Heart left ventricle (tissue), 16 donors: Measurements from ENCODE around the gene RIC3. TPM values are rescaled to one million over a fixed set of nuclear protein-coding genes. Genes with fewer than 3 reads are reported as not detected.

Source experiments
- ATAC-seq, 4 donors: fragments of 200-7000 bp; cut with Tn5 transposase; one replicate each; pipeline ENCODE4 v1.9.1; 2020 to 2022; ENCODE audit warnings: moderate library complexity in 4 of 4, mild to moderate bottlenecking in 3 of 4, moderate number of reproducible peaks in 1 of 4
- DNase-seq, 5 donors: peaks; one replicate each; pipeline ENCODE4 v3.0.0-alpha.2; 2020
- H3K27ac ChIP-seq, 12 donors: fragments of 200-600 bp; sonication (generic) in 4 of 12; one replicate each; pipeline versions ENCODE4 v1.5.0 to v1.8.0; 2016 to 2022; ENCODE audit warnings: mild to moderate bottlenecking in 2 of 12
- H3K27me3 ChIP-seq, 9 donors: fragments of 200-600 bp; sonication (generic) in 2 of 9; one replicate each; pipeline versions ENCODE4 v1.5.1 to v1.8.0; 2016 to 2022; ENCODE audit warnings: mild to moderate bottlenecking in 3 of 9
- H3K36me3 ChIP-seq, 9 donors: fragments of 200-600 bp; sonication (generic) in 2 of 9; one replicate each; pipeline versions ENCODE4 v1.5.0 to v1.8.0; 2018 to 2022; ENCODE audit warnings: mild to moderate bottlenecking in 2 of 9
- H3K4me1 ChIP-seq, 12 donors: fragments of 200-600 bp; sonication (generic) in 4 of 12; one replicate each; pipeline versions ENCODE4 v1.5.0 to v1.8.0; 2016 to 2022; ENCODE audit warnings: mild to moderate bottlenecking in 3 of 12
- H3K4me3 ChIP-seq, 12 donors: fragments of 200-600 bp; sonication (generic) in 4 of 12; one replicate each; pipeline versions ENCODE4 v1.5.0 to v1.8.0; 2017 to 2022; ENCODE audit warnings: mild to moderate bottlenecking in 9 of 12, moderate library complexity in 4 of 12
- H3K9me3 ChIP-seq, 12 donors: fragments of 200-600 bp; sonication (generic) in 4 of 12; one replicate each; pipeline versions ENCODE4 v1.5.0 to v1.8.0; 2016 to 2022; ENCODE audit warnings: mild to moderate bottlenecking in 1 of 12
- POLR2A ChIP-seq, 2 donors: fragments of 450-650 bp; IDR thresholded peaks; one replicate each; pipeline ENCODE4 v1.6.1; 2017; ENCODE audit warnings: antibody characterized with exemption in 2 of 2, mild to moderate bottlenecking in 2 of 2, moderate library complexity in 2 of 2
- WGBS, 4 donors: extraction: QIAGEN DNeasy Blood & Tissue Kit in 2 of 4; methylation state at CpG; one replicate each; pipeline versions ENCODE4 v1.1.5 to v1.1.7; 2013 to 2018; 5-methylcytosine and 5-hydroxymethylcytosine counted together
- intact Hi-C, 10 donors: fragments of 100-400 bp; cut with DNase I; formaldehyde crosslinking; loops; one replicate each; pipeline versions ENCODE4 v1.11.1 to v1.14.2; 2022
- polyA plus RNA-seq, 2 donors: library from polyadenylated mRNA; stranded (reverse); fragments of 200-250 nt; gene quantifications; one replicate each; pipeline ENCODE4 v1.2.3, GENCODE V29; 2013
- total RNA-seq, 9 donors: library from RNA; depleted of rRNA in 2 of 9; stranded (reverse); fragments of >200 nt in 2 of 9; fragmentation: NEBNext Ultra II Directional in 3 of 9; extraction: Animal tissue kit (Norgen Biotek cat#: 25700) in 3 of 9; gene quantifications; one replicate each; pipeline versions ENCODE4 v1.1.0 to v1.2.4, GENCODE V29; 2016 to 2023
- TF ChIP-seq, protein P1 (sequence below), 12 donors: fragments of 200-600 bp; sonication (generic) in 4 of 12; IDR thresholded peaks; one replicate each; pipeline versions ENCODE4 v1.5.0 to v1.8.0; 2018 to 2022; ENCODE audit warnings: antibody characterized with exemption in 12 of 12, mild to moderate bottlenecking in 5 of 12
- donor health status: ischemic (EF 13 %, LVEDD 7.1; RV severe dilation, severe dysfunction).
- donor health status: healthy with polysubstance abuse.
- donor health status: DM: no; HTN: yes; CAD: no.
- donor health status: DM: no; HTN: no; CAD: no.
- donor health status: ischemic (EF 25% LVEDD 6.9; RV normal size, moderate dysfunction).
- donor health status: ischemic (EF 25% LVEDD 5.7; RV mildly dilated, moderate dysfunction).
- donor health status: healthy.
- donor health status: DM: yes; HTN: yes; CAD: no.
- donor health status: ischemic (EF 35%, LVEDD 5.7; RV mildly dilated, moderate dysfunction).
- donor health status: nonischemic (EF 11% LVEDD 7.7; RV severe dilation, severe dysfunction).
- donor health status: DM: yes; HTN: yes; CAD: no.
- donor health status: PGD.
- donor health status: ischemic (EF 29% LVEDD 5.4; RV normal size, mild dysfunction).
- donor health status: nonischemic (EF 23%, LVEDD 6.1; RV moderate dilation, normal function).

The RIC3 gene
- total and polyA plus RNA-seq, 11 donors, result 3.1 to 16.3 (median 10.0) TPM

DNA sequence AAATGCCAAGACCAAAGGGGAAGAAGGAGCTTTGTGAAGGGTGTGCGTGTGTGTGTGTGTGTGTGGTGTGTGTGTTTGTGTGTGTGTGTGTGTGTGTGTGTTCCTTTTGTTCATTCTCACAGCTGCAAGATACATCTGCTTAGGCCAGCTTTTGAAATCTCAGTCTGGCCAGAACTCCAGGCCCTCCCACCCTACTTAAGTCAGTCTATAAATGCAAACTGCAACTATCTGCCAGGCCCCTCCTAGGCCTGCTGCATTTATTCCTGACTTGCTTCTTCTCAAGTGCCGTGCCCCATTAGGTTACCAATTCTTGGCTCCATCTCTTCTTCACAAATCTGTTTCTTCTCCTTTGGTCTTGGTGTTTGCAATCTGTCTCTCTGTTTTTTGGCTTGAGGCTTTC is 21.6 kb upstream of the RIC3 start:
- ATAC-seq (no peak), DNase-seq (no peak)
- WGBS, 4 donors, result 41 to 49% (median 46%) methylated on average over 2 of the region's 2 CpGs
- Histone ChIP-seq H3K4me3 (no peak overlapping the region), H3K9me3 (peaks cover 0 to 4% (median 0%) of the 10 kb centered on the region in 12 donors), H3K4me1 (no peaks in the 10 kb centered on the region), H3K27me3 (peaks cover 0 to 9% (median 0%) of the 10 kb centered on the region in 9 donors), H3K36me3 (no peaks in the 10 kb centered on the region), H3K27ac (no peak overlapping the region)
- no peak for TF ChIP-seq POLR2A (IDR thresholded peaks at IDR 0.05)
- TF ChIP-seq, protein P1, sequence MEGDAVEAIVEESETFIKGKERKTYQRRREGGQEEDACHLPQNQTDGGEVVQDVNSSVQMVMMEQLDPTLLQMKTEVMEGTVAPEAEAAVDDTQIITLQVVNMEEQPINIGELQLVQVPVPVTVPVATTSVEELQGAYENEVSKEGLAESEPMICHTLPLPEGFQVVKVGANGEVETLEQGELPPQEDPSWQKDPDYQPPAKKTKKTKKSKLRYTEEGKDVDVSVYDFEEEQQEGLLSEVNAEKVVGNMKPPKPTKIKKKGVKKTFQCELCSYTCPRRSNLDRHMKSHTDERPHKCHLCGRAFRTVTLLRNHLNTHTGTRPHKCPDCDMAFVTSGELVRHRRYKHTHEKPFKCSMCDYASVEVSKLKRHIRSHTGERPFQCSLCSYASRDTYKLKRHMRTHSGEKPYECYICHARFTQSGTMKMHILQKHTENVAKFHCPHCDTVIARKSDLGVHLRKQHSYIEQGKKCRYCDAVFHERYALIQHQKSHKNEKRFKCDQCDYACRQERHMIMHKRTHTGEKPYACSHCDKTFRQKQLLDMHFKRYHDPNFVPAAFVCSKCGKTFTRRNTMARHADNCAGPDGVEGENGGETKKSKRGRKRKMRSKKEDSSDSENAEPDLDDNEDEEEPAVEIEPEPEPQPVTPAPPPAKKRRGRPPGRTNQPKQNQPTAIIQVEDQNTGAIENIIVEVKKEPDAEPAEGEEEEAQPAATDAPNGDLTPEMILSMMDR (IDR thresholded peaks at IDR 0.05), result no peak
- intact Hi-C loops, result loop anchor here in 2 of 10 donors (10.0 kb wide), 1 partner anchor 374 kb away; no protein-coding TSS in a partner anchor

- Histone ChIP-seq H3K4me3 (no peak overlapping the region), H3K36me3 (no peaks in the 10 kb centered on the region), H3K4me1 (no peaks in the 10 kb centered on the region), H3K27ac (no peak overlapping the region), H3K9me3 (peaks cover 0 to 10% (median 0%) of the 10 kb centered on the region in 12 donors), H3K27me3 (peaks cover 0 to 13% (median 0%) of the 10 kb centered on the region in 9 donors)
- intact Hi-C loops, result no loop called here
- no peak for DNase-seq
- no peak for ATAC-seq
- WGBS, 4 donors, result 90 to 96% (median 93%) methylated on average over 2 of the region's 2 CpGs
- no peak for TF ChIP-seq POLR2A (IDR thresholded peaks at IDR 0.05)
- TF ChIP-seq, protein P1 (IDR thresholded peaks at IDR 0.05), result no peak
Observed at GRCh38 chr11:8186429-8186828, 17.6 kb upstream of the RIC3 start.

DNA sequence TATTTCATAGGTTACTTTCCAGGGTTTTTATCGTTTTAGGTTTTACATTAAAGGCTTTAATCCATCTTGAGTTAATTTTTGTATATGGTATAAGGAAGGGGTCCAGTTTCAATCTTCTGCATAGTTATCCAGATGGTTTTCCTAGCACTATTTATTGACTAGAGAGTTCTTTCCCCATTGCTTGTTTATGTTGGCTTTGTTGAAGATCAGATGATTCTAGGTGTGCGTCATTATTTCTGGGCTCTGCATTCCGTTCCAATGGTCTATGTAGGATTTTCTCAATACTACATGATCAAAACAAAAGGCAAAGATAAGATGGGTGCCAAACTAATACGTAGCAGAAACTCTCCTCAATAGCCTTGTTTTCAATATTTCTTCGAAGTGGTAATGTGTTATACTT is 14.3 kb upstream of the RIC3 start:
- H3K9me3 ChIP-seq, result peaks cover 0 to 10% (median 0%) of the 10 kb centered on the region in 12 donors
- intact Hi-C loops, result no loop called here
- no peak overlapping the region for H3K4me3 ChIP-seq
- peaks cover 0 to 13% (median 0%) of the 10 kb centered on the region in 9 donors for H3K27me3 ChIP-seq
- TF ChIP-seq, protein P1 (IDR thresholded peaks at IDR 0.05), result no peak
- H3K4me1 ChIP-seq, result no peaks in the 10 kb centered on the region
- WGBS, 4 donors, result 66 to 80% (median 76%) methylated on average over 5 of the region's 5 CpGs
- no peak overlapping the region for H3K27ac ChIP-seq
- no peak for DNase-seq
- no peak for ATAC-seq
- H3K36me3 ChIP-seq, result no peaks in the 10 kb centered on the region

GRCh38 chr11:8180469-8180868 is 11.6 kb upstream of the RIC3 start:
- no peak for ATAC-seq
- Histone ChIP-seq H3K27me3 (peaks cover 0 to 9% (median 0%) of the 10 kb centered on the region in 9 donors), H3K9me3 (peaks cover 0 to 8% (median 0%) of the 10 kb centered on the region in 12 donors), H3K36me3 (no peaks in the 10 kb centered on the region), H3K27ac (no peak overlapping the region), H3K4me3 (no peak overlapping the region), H3K4me1 (no peaks in the 10 kb centered on the region)
- WGBS, 4 donors, result 41 to 50% (median 44%) methylated on average over 3 to 4 of the region's 4 CpGs
- TF ChIP-seq, protein P1 (IDR thresholded peaks at IDR 0.05), result no peak
- TF ChIP-seq POLR2A (IDR thresholded peaks at IDR 0.05), result no peak
- DNase-seq, result no peak
- intact Hi-C loops, result no loop called here
